ENCODE data around the gene KRT77. TPM values are rescaled to one million over a fixed set of nuclear protein-coding genes. Genes with fewer than 3 reads are reported as not detected.
"Not testable (repeated sequence)": the region's sequence is repeated elsewhere in the genome, so short reads cannot be mapped to it uniquely, and the experiment has no call there.

The KRT77 gene
- total RNA-seq, result not detected
- long read RNA-seq, donor 1, result 0 reads
- long read RNA-seq, donor 2, result 0 reads

DNA sequence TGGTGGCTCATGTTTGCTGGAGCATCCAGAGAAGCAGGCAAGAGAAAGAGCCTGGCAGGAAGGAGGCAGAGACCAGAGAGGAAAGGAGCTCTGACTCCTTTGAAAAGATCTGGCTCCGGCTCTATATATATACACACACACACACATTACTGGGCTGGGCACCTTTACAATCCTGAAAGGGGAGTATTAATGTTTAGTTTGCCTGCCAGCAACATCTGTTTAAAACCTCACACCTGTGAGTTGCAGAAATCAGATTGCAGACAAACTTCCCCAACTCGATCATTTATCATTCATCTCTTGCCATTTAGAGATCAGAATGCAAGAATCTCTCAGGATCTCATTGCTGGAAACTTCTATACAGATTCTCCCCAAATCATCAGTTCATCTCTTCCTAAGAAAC lies at the start of gene KRT77:
KRT77 (minus strand) TSS at position 101 of the 400 bp plus-strand sequence; CDS start at position 11, 90 bp downstream.
- Histone ChIP-seq H3K36me3 (ENCODE audit: low read depth) (no peaks in the 10 kb centered on the region), H3K9me3 (no peaks in the 10 kb centered on the region), H3K4me1 (ENCODE audit: low read depth) (no peaks in the 10 kb centered on the region), H3K4me3 (no peak within 1 kb of the TSS)
- DNase-seq (no peak), ATAC-seq (no peak)
- no peak for TF ChIP-seq CTCF (IDR thresholded peaks at IDR 0.05)
- intact Hi-C loops (cut with DNase I, micrococcal nuclease), result no loop called here

- intact Hi-C loops (cut with DNase I, micrococcal nuclease), result no loop called here
- ATAC-seq (no peak), DNase-seq (no peak)
- no peaks in the 10 kb centered on the region for H3K9me3 ChIP-seq
- no peaks in the 10 kb centered on the region for H3K36me3 ChIP-seq (ENCODE audit: low read depth)
- H3K4me3 ChIP-seq, result no peak overlapping the region
- H3K4me1 ChIP-seq (ENCODE audit: low read depth), result no peaks in the 10 kb centered on the region
- TF ChIP-seq CTCF (IDR thresholded peaks at IDR 0.05), result no peak
Measured at GRCh38 chr12:52752516-52752915, 49.2 kb upstream of the KRT77 start.

DNA sequence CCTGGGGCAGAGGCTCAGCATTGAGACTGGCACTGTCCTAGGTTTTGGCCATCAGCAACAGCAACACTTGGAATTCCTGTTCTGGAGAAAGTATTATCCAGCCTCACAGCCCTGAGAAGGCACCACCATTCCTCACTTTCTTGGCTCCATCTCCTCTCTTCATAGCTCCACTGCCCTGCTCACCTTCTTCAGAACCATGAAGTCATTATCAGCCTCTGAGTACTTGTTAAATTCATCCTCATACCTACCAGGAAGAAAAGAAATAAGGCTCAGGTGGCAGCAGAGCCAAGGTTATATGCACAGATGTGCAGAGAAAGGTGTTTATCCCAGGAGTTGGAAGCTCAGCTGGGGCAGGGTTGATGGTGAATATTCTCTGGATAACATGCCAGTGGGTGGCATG lies 48.5 kb upstream of the KRT77 start:
- H3K9me3 ChIP-seq, result no peaks in the 10 kb centered on the region
- no peak for DNase-seq
- no peak overlapping the region for H3K4me3 ChIP-seq
- intact Hi-C loops (cut with DNase I, micrococcal nuclease), result no loop called here
- no peaks in the 10 kb centered on the region for H3K36me3 ChIP-seq (ENCODE audit: low read depth)
- H3K4me1 ChIP-seq (ENCODE audit: low read depth), result no peaks in the 10 kb centered on the region
- ATAC-seq, result no peak
- TF ChIP-seq CTCF (IDR thresholded peaks at IDR 0.05), result no peak

DNA sequence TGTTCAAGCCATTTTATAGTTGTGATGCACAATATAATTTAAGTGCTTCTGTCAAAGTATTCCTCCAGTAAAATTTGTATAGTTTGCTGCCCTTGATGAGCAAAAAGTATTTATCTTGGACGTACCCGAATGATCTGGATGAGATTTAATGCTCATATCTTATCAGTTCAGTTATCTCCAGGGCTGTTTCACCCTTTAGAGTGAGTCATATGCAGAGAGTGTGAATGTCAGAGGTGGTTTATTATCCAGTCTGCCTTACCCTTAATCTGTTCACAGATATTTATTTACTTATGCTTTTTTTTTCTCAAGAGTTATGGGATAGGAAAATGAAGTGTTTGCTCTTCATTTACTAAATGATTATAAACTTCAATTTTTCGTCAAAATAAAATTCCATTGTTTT lies 47.2 kb upstream of the KRT77 start:
- H3K36me3 ChIP-seq (ENCODE audit: low read depth); H3K9me3 ChIP-seq; DNase-seq; H3K4me1 ChIP-seq (ENCODE audit: low read depth); ATAC-seq; intact Hi-C loops (cut with DNase I, micrococcal nuclease); H3K4me3 ChIP-seq: not testable (repeated sequence)

DNA sequence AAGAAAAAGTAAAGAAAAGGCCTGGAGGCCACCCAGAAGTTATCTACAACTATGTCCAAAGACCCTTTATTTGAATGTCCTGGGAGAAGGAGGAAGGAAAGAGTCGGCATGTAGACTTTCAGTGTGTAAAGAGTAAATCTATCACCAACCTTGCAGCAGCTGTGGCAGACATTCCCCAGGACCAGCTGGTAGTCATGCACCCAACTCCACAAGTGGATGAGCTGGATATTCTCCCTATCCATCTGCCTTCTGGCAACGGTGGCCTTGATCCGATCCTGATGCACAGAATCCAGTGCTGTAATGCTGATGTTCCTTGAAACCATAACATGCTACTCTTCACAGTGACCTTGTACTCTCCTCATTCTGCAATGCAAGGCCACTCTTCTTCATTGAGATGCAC lies 46.5 kb upstream of the KRT77 start:
- H3K4me1 ChIP-seq (ENCODE audit: low read depth), result no peaks in the 10 kb centered on the region
- TF ChIP-seq CTCF (IDR thresholded peaks at IDR 0.05), result no peak
- DNase-seq, result no peak
- ATAC-seq, result no peak
- intact Hi-C loops (cut with DNase I, micrococcal nuclease), result no loop called here
- no peak overlapping the region for H3K4me3 ChIP-seq
- no peaks in the 10 kb centered on the region for H3K36me3 ChIP-seq (ENCODE audit: low read depth)
- no peaks in the 10 kb centered on the region for H3K9me3 ChIP-seq

GRCh38 chr12:52748578-52748977 lies 45.3 kb upstream of the KRT77 start:
- intact Hi-C loops (cut with DNase I, micrococcal nuclease), result no loop called here
- no peaks in the 10 kb centered on the region for H3K36me3 ChIP-seq (ENCODE audit: low read depth)
- no peak for TF ChIP-seq CTCF (IDR thresholded peaks at IDR 0.05)
- DNase-seq, result no peak
- H3K4me3 ChIP-seq, result no peak overlapping the region
- ATAC-seq, result no peak
- H3K9me3 ChIP-seq, result no peaks in the 10 kb centered on the region
- H3K4me1 ChIP-seq (ENCODE audit: low read depth), result no peaks in the 10 kb centered on the region

Measured in mucosa of descending colon (tissue), 3 donors.